Measurements from ENCODE around the gene PPP1CC.

PPP1CC gene

GRCh38 chr12:110686294-110686903 lies 56.3 kb downstream of the PPP1CC start:
- no peak for DNase-seq

GRCh38 chr12:110684312-110684836 lies 58.3 kb downstream of the PPP1CC start:
- DNase-seq = no peak

- DNase-seq = no peak
Observed at GRCh38 chr12:110683888-110684287, 58.8 kb downstream of the PPP1CC start.

- no peak for DNase-seq
Observed at GRCh38 chr12:110680032-110680431, 62.7 kb downstream of the PPP1CC start.

GRCh38 chr12:110679201-110679600 lies 63.5 kb downstream of the PPP1CC start:
- DNase-seq = no peak

GRCh38 chr12:110677982-110678381 lies 64.7 kb downstream of the PPP1CC start:
- DNase-seq = no peak

- DNase-seq = no peak
Observed at GRCh38 chr12:110677206-110677911, 65.3 kb downstream of the PPP1CC start.

GRCh38 chr12:110676171-110676570 lies 66.5 kb downstream of the PPP1CC start:
- DNase-seq = no peak

- no peak for DNase-seq
Observed at GRCh38 chr12:110670161-110670701, 72.5 kb downstream of the PPP1CC start.

Measured in activated effector memory CD4-positive, alpha-beta T cell treated with Interleukin-2 at 50 U/mL for 16 hours (primary cell).